ENCODE measurements around the gene SOX13. TPM values are rescaled to one million over a fixed set of nuclear protein-coding genes. Genes with fewer than 3 reads are reported as not detected.

Gene SOX13
- polyA plus RNA-seq, 4 donors, result 39.3 to 70.2 (median 51.6) TPM

DNA sequence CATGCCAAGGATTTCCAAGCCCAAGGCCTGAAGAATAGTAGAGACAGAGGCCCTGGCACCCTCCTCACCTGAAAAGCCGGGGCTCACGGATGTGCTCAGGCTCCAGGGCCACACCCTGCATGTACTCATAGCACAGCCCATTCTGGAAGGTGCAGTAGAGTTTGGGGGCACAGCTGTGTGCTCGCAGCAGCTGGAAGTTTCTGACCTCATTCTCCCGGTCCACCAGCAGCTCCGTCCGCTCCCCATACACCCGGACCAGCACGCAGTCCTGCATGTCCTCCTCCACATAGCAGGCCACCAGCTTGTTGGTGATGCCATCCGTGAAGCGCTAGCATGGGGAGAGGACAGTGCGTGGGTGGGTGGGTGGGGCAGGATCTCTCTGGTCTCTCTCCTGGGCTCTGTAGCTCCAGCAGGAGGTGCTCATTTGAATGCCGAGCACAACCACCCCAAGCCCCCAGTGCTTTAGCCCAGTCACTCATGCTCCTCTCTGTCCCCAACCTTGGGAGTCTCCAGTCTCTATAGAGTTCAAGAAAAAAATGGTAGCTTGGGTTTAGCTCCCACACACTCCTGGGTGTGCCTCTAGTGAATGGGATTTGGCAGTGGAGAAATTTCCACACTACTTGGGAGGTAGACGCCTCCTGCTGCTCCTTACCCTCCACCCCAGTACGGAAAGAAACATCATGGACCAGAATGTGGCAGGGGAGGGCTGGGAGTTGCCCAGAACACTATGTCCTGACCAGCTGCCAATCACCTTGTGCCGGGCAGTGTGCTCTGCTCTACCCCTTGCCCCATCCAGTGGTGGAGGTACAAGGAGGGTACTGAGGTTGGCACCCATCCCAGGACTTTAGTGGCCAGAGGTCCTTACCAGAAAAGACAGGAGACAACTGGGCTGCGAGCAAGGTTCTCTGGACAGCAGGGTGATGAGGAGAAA lies 77.0 kb downstream of the SOX13 start:
- no peak for DNase-seq (ENCODE audit: low read depth in 4 of 4, low spot score in 2 of 4)

DNA sequence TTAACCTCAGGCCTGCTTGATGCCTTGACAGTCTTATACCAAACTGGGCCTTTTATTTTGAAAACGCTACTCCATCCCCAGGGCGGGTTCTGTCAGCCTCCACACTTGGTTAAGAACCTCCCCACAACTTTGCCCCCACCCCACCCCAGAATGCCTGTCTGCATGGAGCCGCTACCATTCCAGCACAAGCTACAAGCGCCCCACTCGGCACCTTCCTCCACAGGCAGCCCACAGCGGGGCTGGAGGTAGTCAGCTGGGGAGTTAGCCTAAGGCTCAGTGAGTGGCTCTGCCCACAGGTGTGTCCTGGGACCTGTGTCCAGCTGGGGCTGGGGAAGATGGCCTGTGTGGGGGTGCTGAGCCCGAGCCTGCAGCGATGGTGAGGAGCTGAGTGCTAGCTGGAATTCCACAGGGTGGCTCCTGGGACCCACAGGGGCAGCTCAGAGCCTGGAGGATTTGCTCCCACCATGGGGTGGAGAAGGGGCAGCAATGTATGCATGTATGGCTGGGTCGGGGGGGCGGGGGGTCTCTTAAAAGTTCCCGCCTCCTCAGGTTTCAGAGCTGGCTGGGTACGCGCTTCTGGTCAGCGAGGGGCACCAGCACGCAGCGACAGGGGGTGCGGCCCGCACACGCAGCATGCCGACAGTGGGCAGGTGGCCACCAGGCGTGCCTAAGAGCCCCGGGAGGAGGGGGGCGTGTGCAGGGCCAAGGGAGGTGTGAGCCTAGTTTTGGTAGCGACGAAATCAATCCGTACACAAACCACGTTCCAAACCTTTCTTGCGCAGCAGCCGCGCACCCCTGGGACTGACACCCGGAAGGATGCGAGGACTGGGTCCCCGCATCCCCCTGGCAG lies 78.0 kb downstream of the SOX13 start:
- DNase-seq (ENCODE audit: low read depth in 4 of 4, low spot score in 2 of 4), result no peak

DNA sequence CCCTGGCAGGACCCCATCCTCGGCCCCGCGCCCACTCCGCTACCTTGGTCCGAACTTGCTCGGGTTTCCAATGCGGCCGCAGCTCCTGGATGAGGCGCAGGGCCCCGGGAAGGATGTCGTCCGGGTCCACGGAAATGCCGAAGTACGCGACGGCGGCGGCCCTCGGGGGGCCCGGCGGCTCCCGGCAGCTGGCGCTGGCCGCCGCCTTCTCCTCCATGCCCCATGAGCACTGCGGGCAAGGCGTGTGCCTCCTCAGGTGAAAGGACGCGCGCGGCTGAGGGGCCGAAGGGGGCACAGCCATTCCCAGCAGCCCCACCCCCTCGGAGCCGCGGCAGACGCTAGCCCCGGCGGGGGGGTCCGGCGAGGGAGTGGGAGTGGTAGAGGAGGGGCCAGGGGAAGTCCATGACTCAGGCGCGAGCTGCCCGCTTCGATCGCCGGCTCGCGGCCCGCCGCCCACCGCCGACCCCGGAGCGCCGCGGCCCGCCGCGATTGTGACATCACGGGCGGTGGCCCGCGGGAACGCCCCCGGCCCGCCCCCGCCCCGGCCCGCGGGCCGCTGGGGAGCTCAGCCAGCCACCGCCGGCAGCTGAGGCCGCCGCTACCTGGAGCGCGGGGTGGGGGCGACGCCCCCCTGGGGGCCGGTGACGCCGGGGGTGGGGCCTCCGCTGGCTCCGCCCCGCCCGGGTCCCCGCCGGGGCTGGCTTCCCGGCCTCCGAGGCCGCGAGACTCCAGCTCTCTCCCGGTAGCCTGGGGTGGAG lies 78.8 kb downstream of the SOX13 start, which contains the start of gene ETNK2:
TSS of gene ETNK2 (minus strand) at position 493 of the 758 bp plus-strand sequence. CDS start at position 301, 192 bp downstream.
- DNase-seq (ENCODE audit: low read depth in 4 of 4, low spot score in 2 of 4), result no peak

DNA sequence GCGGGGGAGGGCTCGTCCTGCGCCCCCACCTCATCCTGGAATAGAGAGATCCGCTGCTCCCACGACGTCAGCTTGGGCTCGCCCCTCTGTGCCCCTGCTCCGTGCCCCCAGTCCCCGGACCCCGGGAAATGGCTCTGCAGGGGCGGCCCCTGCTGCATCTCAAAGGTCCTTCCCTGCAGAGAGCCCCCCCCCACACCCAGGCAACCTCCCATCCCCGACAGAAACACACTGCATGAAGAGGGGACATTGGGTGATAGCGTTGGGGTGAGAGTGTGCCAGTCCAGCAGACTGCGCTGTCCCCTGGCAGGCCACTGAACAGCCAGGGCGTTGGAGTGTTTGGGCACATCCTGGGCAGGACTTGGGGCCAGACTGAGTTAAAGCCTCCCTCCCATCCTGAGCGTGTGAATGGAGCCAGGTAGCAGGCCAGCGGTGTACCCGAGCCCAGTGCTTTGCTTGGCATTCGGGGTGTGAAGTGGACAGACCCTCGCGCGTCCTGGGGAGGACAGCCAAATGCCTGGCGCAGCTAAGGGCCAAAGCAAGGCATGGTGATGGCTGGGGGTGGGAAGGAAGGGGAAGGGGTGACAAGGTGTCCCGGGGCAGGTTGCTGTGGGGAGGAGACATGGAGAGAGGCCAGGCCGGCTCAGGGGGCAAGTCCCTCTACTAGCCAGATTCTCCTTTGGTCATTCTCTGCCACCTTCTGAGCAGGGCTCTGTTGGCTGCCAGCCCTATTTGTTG lies 79.6 kb downstream of the SOX13 start:
- DNase-seq (ENCODE audit: low read depth in 4 of 4, low spot score in 2 of 4), result no peak

DNA sequence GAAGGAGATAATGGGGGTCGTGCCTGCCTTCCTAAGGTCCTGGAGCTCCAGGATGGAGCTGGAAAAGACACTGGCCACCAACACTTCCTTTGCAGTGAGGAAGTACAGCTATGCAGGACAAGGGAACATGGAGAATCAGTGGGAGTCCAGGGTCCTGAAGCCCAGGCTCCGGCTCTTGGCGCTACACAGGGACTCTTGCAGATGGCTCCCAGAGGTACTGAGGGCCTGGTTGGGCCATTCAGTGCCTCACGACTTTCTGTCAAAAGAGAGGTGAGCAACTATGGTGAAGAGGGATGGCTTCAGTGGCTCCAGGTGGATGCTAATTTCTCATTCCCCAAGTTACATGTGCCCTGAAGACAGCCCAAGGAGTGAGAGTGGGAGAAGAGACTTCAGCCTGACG lies 80.8 kb downstream of the SOX13 start:
- DNase-seq (ENCODE audit: low read depth in 4 of 4, low spot score in 2 of 4), result no peak

DNA sequence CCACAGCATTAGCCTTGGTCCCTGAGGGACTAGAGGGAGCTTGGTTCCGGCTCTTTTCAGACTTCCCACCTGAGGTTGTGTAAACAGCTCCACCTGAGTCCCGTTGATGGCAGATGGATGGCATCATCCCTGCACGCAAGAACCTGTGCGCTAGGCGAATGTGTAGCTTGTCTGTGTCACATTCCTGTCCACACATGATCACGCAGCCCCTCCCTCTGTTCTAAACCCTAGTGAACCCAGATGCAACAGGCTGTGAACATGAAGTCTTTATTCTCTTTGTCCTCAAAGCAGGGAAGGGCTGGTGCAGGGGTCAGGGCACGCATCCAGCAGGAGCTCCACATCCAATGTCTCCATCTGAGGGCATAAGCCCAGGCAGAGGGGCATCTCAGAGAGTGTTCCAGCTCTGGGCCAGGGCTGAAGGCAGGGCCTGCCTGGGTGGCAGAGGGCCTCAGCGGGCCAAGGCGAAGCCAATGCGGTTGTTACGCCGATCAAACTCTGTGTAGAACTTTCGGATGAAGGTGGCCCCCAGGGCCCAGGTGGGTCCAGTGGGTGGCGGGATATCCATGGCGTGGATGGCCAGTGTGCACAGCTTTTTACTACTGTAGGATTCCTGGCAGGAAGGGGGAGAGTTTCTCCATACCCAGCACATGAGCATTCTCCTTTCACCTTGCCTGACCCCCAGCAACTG lies 81.8 kb downstream of the SOX13 start:
- DNase-seq (ENCODE audit: low read depth in 4 of 4, low spot score in 2 of 4), result no peak

DNA sequence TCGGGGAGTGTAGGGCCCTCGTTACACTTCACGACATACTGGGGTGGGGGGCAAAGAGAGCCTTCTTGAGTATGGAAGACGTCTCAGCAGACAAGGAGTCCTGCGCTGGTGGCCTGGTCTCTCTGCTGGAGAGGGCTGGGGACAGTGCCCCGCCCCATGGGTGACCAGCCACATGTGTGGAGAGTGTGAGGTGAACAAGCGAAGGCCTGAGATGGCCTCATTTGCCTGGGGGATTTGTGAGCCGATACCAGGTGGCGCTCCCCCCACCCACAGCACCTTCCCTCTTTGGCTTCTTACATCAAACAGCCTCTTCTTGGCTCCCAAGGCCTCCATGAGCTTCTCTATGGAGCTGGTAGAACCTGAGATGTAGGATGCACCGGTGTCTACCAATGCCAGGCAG lies 83.0 kb downstream of the SOX13 start:
- no peak for DNase-seq (ENCODE audit: low read depth in 4 of 4, low spot score in 2 of 4)

DNA sequence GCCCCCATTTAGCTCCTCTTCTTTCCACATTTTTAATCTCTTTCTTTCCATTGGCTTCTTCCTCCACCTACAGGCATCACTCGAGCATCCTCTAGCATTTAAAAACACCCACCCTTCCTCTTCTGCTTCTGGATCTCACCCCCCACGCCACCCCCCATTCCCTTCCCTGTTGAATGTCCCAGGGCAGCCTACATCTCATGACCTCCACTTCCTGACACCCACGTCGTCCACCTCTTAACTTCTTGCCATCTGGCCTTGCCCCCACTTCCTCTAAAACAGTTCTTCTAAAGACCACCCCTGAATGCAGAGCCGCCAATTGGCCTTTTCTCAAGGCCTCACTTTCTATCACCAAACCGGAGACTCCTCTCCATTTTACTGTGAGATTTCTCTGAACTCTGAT lies 85.0 kb downstream of the SOX13 start:
- DNase-seq (ENCODE audit: low read depth in 4 of 4, low spot score in 2 of 4), result no peak

DNA sequence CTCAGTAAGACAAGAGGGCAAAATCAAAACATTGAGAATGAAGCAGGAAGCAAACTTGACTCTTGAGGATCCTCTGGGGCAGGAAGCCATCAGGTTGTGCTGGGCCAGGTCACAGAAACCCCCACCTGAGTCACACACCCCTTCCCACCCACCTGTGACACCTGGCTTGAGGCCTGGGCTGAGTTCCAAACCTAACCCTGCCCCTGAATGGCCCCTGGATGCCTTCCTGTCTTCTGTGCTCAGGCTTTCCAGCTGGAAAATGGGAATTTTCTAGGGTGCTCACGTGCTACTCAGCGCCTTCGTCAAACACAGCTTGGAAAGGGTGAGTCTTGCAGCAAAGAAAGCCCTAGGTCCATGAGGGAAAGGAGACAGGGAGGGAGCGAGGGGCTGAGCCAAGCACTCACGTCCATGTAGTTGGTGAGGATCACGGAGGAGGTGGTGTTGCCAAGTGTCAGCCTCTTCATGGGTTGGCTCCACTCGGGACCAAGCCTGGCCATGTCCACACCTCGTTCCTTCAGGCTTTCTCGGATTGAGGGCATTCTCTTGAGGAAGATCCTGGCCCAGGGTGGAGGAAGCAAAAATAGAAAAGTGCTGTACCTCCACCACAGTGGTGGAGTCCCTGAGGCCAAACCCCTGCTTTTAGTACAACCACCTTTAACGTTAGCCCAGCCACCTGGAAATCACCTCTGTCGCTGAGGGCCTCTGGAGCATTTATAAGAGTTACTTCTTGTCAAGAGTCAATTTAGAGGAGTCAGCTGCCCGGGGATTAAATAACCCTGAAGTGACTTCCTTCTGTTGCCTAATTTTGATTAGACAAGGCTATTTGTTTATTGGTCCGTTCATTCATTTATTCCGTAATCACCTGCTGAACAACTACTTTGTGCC lies 88.9 kb downstream of the SOX13 start:
- DNase-seq (ENCODE audit: low read depth in 4 of 4, low spot score in 2 of 4), result peak in 1 of 4 donors; percentile 13

DNA sequence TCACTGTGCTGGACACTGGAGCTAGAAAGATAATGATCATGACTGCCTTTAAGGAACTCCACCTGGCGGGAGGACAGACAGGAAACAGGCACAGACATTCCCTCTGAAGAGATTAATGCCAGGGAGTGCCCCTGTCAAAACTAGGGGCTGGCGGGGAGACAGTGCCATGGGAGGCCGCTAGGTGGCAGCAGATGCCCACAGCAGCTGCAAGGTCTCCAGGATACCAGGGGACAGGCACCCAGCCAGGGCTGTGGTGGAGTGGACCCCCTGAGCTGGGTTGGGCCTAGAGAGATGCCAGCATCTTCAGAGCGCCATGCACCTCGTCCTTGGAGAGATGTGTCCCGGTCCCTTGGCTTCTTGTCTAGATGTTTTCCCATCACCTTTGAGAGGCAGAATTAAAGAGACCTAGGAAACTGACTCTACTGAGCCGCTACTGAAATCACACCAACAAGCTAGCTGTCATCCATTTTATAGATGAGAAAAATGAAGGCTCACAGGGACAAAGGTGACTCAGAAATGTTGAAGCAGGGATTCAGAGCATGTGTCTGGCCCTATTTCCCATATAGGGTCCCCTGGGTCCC lies 89.7 kb downstream of the SOX13 start:
- DNase-seq (ENCODE audit: low read depth in 4 of 4, low spot score in 2 of 4), result peak in 3 of 4 donors; percentile 53 to 64 (median 63)

DNA sequence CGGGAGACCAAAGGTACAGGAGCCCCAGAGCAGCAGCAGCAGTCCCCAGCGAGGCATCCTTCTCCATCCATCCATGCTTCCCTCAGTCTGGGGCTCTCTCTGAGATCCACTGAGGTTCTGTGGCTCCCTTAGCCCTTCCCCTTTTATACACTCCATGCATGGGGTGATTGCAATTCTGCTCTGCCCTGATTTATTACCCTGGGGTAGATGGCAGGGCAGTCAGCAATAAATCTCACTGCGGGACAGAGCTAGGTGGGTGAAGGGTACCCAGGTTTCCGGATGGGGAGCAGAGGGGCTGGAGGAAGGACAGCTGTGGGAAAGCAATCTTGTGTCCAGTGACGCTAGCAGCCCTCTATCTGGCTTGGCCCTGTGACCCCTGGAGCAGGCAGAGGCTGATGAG lies 93.3 kb downstream of the SOX13 start, which contains the start of gene REN:
TSS of gene REN (minus strand) at position 119 of the 400 bp plus-strand sequence. CDS start at position 75, 44 bp downstream.
- no peak for DNase-seq (ENCODE audit: low read depth in 4 of 4, low spot score in 2 of 4)

DNA sequence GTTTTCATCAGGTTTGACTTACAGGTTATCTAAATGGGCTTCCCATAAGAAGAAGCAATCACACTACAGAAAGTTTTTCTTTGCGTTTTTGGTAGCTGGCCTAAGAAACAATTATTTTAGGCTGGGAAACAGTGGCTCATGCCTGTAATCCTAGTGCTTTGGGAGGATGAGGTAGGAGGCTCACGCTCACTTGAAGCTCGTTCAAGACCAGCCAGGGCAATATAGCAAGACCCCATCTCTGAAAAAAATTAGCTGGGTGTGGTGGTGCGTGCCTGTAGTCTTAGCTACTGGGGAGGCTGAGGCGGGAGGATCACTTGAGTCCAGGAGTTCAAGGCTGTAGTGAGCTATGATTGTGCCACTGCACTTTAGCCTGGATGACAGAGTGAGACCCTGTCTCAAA lies 94.8 kb downstream of the SOX13 start:
- no peak for DNase-seq (ENCODE audit: low read depth in 4 of 4, low spot score in 2 of 4)

DNA sequence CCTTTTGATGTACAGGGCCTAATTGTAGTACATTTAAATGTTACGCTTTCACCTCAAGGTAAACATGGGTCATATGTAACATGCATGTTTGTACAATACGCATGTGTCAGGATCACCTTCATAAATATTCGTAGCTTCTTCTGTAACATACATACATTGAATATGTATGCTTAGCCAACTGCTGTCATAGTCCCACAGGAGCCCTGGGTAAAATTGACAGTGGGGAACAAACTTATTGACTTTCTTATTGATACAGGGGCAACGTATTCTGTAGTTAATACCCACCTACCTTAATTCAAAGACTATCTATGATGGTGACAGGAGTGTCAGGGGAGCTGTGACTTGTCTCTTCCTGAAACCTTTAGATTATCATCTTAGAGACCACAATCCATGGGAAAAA lies 96.9 kb downstream of the SOX13 start:
- no peak for DNase-seq (ENCODE audit: low read depth in 4 of 4, low spot score in 2 of 4)

DNA sequence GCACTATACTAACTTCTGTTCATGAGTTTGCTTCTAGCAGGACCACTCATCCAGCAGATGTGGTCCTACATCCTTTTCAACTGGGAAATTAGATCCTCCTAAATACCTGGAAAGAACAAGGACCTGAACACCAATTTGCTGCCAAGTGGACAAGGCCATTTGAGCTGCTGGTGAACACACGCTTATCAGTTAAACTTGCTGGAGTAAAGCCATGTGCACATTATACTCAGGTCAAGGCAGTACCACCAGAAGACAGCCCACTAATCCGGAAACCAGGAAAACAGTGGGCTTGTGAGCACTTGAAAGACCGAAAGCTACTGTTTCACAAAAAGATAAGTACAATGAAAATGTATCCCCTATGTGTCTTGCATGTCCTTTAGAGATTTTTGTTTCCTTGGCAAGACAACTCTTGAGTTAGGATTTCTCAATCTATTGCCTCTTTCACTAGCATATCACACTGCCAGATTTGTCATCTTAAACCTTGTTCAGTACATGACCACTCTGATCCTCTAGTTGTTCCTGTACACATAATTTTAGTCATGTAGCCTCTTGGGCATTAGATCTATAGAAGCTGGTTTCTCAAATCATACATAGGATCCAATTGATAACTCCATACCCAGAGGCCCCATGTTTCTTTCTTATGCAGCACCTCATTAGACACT lies 97.7 kb downstream of the SOX13 start:
- DNase-seq (ENCODE audit: low read depth in 4 of 4, low spot score in 2 of 4), result no peak

DNA sequence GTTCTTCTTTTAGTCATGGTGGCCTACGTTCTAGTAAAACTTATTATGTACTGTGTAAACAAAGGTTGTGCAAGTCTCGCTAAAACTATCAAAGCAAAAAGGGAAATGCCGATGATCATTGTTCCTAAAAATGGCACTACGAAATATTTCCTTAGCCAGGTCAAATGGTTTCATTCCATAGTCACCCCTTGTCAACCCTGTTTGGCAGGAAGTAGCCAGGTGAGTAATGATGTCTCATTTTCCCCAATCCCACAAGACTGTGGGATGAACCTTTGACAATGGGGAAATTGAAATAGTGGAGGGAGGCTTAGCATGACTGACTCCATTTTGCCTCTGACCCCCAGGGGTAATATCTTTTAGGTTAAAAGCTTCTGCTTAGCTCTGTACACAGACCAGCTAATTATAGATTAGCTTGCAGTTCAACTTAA lies 98.8 kb downstream of the SOX13 start:
- DNase-seq (ENCODE audit: low read depth in 4 of 4, low spot score in 2 of 4), result no peak

DNA sequence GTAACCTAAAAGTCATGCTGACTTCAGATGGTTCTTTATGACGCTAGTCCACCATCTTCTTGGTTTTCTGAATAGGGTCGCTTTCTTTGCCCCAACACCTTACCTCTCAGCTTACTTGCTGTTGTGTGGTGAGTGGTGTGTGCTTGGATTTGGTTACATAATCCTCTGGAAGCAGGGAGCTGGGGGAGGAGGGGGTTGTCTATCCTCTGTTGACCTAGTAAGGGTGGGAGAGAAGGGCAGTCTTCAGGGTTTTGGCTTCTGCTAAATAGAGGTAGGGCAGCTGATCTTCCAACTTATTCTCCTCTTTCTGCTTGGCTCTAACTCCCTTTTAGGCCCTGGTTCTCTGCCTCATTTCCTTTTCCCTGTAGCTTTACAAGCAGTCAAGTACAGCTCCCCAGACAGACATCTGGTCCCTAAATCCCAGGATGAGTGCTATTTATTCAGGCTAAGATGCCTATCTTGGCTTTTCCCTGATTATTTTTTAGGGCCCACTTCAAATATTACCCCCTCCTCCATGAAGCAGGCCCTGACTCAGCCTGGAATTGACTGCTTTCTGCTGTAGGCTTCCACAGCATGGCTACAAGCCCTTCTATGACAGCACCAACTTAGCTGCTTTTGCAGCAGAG lies 99.6 kb downstream of the SOX13 start:
- no peak for DNase-seq (ENCODE audit: low read depth in 4 of 4, low spot score in 2 of 4)

DNA sequence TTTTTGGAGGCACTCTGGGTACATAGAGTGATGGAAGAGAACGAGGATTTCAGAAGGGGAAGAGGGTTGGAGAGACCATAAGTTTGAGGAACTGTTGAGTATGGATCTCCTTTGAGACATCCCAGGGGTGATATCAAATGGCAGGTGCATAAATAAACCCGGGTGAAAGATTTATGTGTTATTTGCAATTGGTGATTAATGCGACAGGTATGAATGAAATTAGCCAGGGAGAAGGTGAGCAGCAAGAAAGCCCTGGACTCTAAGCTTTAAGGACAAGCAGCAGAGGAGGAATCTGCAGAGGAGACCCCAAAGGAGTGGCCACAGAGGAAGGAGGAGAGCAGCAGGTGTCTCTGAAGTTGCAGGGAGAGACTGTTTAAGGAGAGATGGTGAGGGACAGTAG lies 102.0 kb downstream of the SOX13 start:
- no peak for DNase-seq (ENCODE audit: low read depth in 4 of 4, low spot score in 2 of 4)
